ENCODE measurements around the gene RAB14. TPM values are rescaled to one million over a fixed set of nuclear protein-coding genes. Genes with fewer than 3 reads are reported as not detected.

RAB14 gene
- polyA plus RNA-seq, 1 donor from 2014 or later = 94.5 TPM

DNA sequence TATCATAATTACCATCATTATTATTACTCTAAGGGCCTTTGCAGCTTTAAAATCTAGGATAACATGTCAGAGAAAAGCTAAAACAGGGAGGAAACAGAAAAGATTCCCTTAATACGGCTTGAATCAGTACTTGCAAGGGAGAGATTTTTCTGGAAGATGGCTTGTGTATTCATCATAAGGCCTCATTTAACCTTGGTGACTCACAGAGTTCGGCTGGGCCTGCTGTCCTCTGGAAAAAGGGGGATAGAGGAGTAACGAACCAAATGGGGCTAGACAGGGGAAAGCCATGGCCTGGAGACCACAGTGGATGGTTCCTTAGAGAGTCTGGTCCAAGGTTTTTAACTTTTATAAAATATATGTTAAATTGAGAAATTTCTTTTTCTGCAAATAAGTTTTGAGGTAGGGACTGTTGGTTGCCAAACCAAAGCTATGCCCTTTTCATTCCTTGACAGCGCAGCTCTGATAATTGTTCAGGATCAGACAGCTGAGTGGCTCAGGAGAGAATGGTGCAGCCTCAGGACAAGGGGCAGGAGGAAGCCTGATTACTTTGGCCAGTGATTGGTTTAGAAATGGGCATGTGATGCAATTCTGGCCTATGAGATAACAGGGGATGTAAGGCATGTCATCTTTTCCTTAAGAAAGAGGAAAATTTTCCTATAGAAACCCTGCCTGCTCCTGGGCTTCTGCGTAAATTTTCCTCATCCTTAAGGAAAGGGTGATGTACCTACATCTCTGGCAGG, 40.7 kb upstream of the RAB14 start:
- H3K27me3 ChIP-seq (ENCODE audit: insufficient read depth, low read depth, low read length) = no peaks in the 10 kb centered on the region
- H3F3A ChIP-seq (ENCODE audit: insufficient read depth, low read length, poor library complexity, severe bottlenecking) = no peaks in the 10 kb centered on the region
- H3K9me3 ChIP-seq (ENCODE audit: low read length) = no peaks in the 10 kb centered on the region
- H3K4me2 ChIP-seq (ENCODE audit: low read length) = no peak overlapping the region
- H3K27ac ChIP-seq (ENCODE audit: low read length) = no peak overlapping the region
- no peaks in the 10 kb centered on the region for H3K79me2 ChIP-seq (replicated peaks; ENCODE audit: insufficient read depth, low read length)
- TF ChIP-seq POLR2AphosphoS5 (IDR thresholded peaks at IDR 0.05) (no peak), CTCF (IDR thresholded peaks at IDR 0.05; ENCODE audit: poor library complexity, severe bottlenecking) (no peak), REST (IDR thresholded peaks at IDR 0.05; ENCODE audit: borderline replicate concordance) (no peak), EZH2 (IDR thresholded peaks at IDR 0.05; ENCODE audit: borderline replicate concordance, insufficient read depth, low read length, poor library complexity, severe bottlenecking) (no peak), SMC3 (conservative IDR thresholded peaks at IDR 0.05; ENCODE audit: poor library complexity) (no peak), MXI1 (conservative IDR thresholded peaks at IDR 0.05; ENCODE audit: poor library complexity, severe bottlenecking) (no peak)
- H2AFZ ChIP-seq (ENCODE audit: low read depth, low read length) = no peak overlapping the region
- no peaks in the 10 kb centered on the region for H4K20me1 ChIP-seq (ENCODE audit: insufficient read depth)
- H3K36me3 ChIP-seq (ENCODE audit: insufficient read depth, low read length) = no peaks in the 10 kb centered on the region
- H3K9me2 ChIP-seq (ENCODE audit: insufficient read depth, low read length) = no peaks in the 10 kb centered on the region
- H3K4me3 ChIP-seq (ENCODE audit: low read length) = no peak overlapping the region
- no peak overlapping the region for H3K9ac ChIP-seq (ENCODE audit: low read length)

DNA sequence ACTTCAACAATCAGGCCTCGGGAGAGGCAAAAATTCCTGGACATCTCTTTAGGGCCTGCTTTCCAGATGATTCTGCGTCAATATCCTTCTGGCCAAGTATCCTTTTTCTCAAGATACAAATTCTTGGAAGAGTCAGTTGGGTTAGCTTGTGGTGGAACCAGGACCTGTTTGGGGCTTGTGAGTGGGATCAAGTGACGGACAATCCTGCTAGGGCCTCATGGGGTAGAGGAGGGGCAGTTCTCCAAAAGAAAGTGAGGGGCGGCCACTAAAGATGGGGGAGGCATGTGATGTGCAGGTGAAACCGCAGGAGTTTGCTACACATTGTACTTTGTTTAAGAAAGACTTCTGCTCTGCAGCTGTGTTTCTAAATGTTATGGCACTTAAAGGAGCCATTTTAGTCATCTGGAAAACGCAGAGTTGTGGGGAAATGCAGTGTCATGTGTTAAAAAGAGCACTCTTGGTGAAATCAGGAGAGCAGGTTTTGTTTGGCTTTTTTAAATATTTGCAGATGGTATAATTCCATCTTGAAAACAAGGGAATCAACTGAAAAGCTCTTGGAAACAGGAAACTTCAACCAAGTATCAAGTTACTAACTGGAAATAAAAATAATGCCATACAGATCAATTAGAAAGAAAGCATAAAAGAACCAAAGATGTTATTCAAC, 38.9 kb upstream of the RAB14 start:
- TF ChIP-seq CTCF (IDR thresholded peaks at IDR 0.05; ENCODE audit: poor library complexity, severe bottlenecking) = no peak
- TF ChIP-seq MXI1 (conservative IDR thresholded peaks at IDR 0.05; ENCODE audit: poor library complexity, severe bottlenecking) = no peak
- no peak for TF ChIP-seq EZH2 (IDR thresholded peaks at IDR 0.05; ENCODE audit: borderline replicate concordance, insufficient read depth, low read length, poor library complexity, severe bottlenecking)

More for the DNA sequence above, 38.9 kb upstream of the RAB14 start:
- Histone ChIP-seq H3K79me2 (replicated peaks; ENCODE audit: insufficient read depth, low read length) (no peaks in the 10 kb centered on the region), H3K36me3 (ENCODE audit: insufficient read depth, low read length) (no peaks in the 10 kb centered on the region), H4K20me1 (ENCODE audit: insufficient read depth) (no peaks in the 10 kb centered on the region), H3K9ac (ENCODE audit: low read length) (no peak overlapping the region), H3K27me3 (ENCODE audit: insufficient read depth, low read depth, low read length) (no peaks in the 10 kb centered on the region), H3K9me2 (ENCODE audit: insufficient read depth, low read length) (no peaks in the 10 kb centered on the region), H3K9me3 (ENCODE audit: low read length) (no peaks in the 10 kb centered on the region), H3K4me2 (ENCODE audit: low read length) (no peak overlapping the region), H2AFZ (ENCODE audit: low read depth, low read length) (no peak overlapping the region), H3K27ac (ENCODE audit: low read length) (no peak overlapping the region), H3K4me3 (ENCODE audit: low read length) (no peak overlapping the region), H3F3A (ENCODE audit: insufficient read depth, low read length, poor library complexity, severe bottlenecking) (no peaks in the 10 kb centered on the region)
